NT2/D1 (cell line): ENCODE data around the gene SYT2.

ENCODE experiments used
- YY1 ChIP-seq: IDR thresholded peaks from 2 replicates; pipeline ENCODE4 v1.6.1; 2011; ENCODE audit not compliant: insufficient read length, insufficient read depth
- ZNF274 ChIP-seq: IDR thresholded peaks from 2 replicates; pipeline ENCODE4 v1.6.1; 2011; ENCODE audit warnings: mild to moderate bottlenecking, low read depth, low read length

DNA sequence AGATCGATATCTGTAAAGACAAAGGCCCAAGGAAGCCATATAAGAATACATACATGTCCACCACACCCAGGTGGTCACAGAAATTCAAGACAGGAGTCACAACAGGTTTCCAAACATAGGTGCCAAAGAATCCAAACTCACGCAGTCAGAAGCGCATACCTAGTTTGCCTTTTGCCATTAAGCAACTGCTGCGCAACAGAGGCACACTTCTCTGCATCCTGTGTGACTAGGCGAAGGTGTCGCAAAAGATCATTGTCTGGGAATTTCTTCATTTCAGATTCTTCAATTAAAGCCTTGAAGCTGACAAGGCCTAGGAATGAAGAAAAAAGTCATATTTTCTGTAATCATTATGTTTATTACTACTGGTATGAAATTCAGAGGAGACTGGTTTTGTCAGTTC lies 32.2 kb upstream of the SYT2 start:
- TF ChIP-seq YY1 = no peak
- no peak for TF ChIP-seq ZNF274
